MM.1S (cell line): ENCODE data around the gene TSHB.

Experiments
- EZH2phosphoT487 ChIP-seq: fragments of 300-600 bp; sonication (generic); IDR thresholded peaks from 2 replicates; pipeline ENCODE4 v1.6.1; 2018; ENCODE audit warnings: antibody characterized with exemption, low read length
- TF ChIP-seq, protein P1 (sequence below): fragments of 300-600 bp; sonication (generic); IDR thresholded peaks from 2 replicates; pipeline ENCODE4 v1.5.1; 2016; ENCODE audit warnings: antibody characterized with exemption, low read length, mixed read lengths

GRCh38 chr1:115041654-115042053 is 12.0 kb downstream of the TSHB start:
- TF ChIP-seq, protein P1, sequence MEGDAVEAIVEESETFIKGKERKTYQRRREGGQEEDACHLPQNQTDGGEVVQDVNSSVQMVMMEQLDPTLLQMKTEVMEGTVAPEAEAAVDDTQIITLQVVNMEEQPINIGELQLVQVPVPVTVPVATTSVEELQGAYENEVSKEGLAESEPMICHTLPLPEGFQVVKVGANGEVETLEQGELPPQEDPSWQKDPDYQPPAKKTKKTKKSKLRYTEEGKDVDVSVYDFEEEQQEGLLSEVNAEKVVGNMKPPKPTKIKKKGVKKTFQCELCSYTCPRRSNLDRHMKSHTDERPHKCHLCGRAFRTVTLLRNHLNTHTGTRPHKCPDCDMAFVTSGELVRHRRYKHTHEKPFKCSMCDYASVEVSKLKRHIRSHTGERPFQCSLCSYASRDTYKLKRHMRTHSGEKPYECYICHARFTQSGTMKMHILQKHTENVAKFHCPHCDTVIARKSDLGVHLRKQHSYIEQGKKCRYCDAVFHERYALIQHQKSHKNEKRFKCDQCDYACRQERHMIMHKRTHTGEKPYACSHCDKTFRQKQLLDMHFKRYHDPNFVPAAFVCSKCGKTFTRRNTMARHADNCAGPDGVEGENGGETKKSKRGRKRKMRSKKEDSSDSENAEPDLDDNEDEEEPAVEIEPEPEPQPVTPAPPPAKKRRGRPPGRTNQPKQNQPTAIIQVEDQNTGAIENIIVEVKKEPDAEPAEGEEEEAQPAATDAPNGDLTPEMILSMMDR: peak; percentile 9; the same call in 1 of the 2 replicates
- TF ChIP-seq EZH2phosphoT487: no peak
